GM19351 (cell line): ENCODE measurements around the gene TMEM185B.
A peak's percentile ranks its signal among the peaks of the same experiment; 100 is the strongest.
"Not testable (repeated sequence)": the region's sequence is repeated elsewhere in the genome, so short reads cannot be mapped to it uniquely, and the experiment has no call there.

Experiments
- ATAC-seq: cut with Tn5 transposase; IDR thresholded peaks from one replicate; pipeline ENCODE4 v1.9.1; 2021; ENCODE audit warnings: mild to moderate bottlenecking, moderate library complexity; ENCODE audit not compliant: unreplicated experiment

TMEM185B gene

DNA sequence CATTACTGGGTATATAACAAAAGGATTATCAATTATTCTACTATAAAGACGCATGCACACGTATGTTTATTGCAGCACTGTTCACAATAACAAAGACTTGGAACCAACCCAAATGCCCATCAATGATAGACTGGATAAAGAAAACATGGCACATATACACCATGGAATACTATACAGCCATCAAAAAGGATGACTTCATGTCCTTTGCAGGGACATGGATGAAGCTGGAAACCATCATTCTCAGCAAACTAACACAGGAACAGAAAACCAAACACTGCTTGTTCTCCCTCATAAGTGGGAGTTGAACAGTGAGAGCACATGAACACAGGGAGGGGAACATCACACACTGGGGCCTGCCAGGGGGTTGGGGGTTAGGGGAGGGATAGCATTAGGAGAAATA lies 12.0 kb upstream of the TMEM185B start:
- not testable (repeated sequence) for ATAC-seq

DNA sequence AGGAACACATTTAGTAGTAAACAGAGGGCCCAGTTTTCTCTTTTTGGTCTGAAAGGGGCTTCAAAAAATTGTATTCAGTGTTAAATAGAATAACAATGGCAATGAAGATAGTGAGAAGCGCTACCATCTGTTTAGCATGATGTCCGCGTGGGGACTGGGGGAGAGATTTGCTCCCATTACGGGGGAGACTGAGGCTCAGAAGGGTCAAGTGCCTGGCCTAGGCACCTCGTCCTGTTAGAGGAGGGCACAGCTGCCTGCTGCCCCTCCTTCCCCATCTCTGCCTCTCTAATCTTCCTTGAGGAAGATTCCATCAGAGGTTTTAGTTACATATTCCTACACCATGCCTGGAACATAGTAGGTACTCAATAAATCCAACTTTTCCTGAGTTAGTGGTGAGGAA lies 10.1 kb upstream of the TMEM185B start:
- ATAC-seq = no peak

GRCh38 chr2:120231974-120232635 lies 8.9 kb upstream of the TMEM185B start:
- ATAC-seq = peak; percentile 85

DNA sequence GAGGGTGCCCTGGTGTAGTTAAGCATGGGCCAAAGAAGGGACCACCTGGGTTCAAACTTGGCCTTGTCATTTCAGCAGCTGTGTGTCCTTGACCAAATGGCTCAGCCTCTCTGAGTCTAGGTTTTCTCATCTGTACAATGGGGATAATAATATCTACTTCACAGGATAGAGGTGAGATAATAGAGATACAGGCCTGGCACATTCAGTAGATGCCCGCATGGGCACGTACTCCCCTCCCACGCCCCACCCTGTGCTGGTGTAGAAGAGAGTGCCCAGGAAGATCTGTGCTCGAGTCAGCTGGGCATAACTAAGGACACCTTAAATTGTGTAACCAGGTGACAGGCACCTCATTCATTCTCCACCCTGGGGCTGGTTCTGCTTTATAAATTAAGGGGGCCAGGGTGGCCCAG lies 8.4 kb upstream of the TMEM185B start:
- peak; percentile 24 for ATAC-seq

GRCh38 chr2:120230515-120231471 lies 7.6 kb upstream of the TMEM185B start:
- ATAC-seq = peak; percentile 38

GRCh38 chr2:120229341-120229740 lies 6.1 kb upstream of the TMEM185B start:
- ATAC-seq = no peak

GRCh38 chr2:120228503-120228902 lies 5.3 kb upstream of the TMEM185B start:
- no peak for ATAC-seq

GRCh38 chr2:120227111-120227991 lies 4.2 kb upstream of the TMEM185B start:
- ATAC-seq = no peak

- ATAC-seq = no peak
Measured at GRCh38 chr2:120226316-120226715, 3.1 kb upstream of the TMEM185B start.

- ATAC-seq = no peak
Measured at GRCh38 chr2:120225549-120226065, 2.4 kb upstream of the TMEM185B start.

GRCh38 chr2:120224735-120225548 lies 1.7 kb upstream of the TMEM185B start:
- no peak for ATAC-seq

- no peak for ATAC-seq
Measured at GRCh38 chr2:120224256-120224655, 1.1 kb upstream of the TMEM185B start.

DNA sequence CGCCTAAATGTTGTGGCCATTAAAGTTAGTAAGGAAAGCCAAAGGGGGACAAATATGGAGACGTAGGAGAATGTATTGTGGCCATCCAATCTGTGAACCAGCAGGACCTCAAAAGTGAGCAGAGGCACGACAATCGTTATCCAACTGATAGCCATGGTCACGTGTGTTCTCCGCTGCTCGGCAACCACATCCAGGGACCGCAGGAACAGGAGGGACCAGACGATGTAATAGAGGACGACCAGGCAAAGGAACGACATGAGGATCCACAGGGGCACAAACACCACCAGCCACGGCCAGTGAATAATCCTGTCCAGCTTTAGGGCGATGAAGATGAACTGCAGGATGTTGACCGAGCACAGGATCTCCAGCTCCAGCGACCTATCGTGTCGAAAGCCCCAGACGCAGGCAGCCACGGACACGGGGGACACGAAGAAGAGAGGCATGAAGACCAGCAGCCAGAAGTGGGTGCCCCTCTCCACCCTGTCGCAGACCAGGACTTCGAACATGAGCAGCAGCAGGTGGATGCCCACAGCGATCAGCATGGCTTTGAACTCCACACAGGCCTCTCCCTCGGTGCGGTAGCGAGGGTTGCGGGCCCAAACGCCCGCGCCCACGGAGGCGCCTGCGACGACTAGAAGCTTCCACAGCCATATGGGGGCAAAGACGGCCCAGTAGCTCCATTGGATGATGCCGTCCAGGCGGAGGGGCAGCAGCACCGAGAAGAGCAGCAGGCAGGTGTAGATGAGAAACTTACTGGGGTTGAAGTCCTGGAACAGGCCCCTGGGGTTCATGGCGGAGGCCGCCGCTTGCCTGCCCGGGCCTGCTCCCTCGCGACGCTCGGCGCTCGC lies 790 bp downstream of the TMEM185B start:
- ATAC-seq = no peak

DNA sequence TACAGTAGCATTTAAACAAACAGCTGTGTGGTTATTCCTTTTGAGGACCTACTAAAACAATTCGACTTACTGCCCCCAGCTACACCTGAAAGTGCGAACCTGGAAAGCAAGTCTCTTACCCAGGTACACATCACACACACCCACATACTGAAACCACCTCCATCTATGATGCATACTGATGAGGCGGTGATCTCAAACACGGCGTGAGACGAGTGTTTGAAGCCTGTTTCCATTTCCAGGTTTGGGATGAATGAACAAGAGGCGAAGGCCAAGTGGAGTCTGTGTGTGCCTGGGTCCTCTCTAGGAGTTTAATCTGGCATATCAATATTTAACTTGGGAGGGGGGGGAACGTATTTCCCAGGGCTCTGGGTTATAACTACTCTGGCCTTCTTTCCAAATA lies 1.6 kb downstream of the TMEM185B start:
- no peak for ATAC-seq

DNA sequence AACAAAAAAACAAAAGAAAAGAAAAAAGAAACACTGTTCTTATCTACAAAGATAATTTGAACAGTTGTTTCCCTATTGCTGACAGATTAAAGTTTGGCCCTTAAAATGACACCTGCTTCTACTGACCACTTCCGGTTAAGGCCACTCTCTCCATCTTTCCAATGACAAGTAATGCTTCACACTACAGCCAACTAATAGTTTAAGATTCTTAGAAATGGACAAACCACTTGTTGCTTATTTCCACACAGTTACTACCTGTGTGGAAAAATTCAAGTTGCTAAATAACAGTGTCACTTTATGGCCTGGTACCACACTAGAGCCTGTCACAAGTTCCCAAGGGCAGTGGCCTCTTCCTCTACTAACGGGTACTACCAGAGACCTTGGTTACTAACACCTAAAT lies 2.4 kb downstream of the TMEM185B start:
- ATAC-seq = no peak

DNA sequence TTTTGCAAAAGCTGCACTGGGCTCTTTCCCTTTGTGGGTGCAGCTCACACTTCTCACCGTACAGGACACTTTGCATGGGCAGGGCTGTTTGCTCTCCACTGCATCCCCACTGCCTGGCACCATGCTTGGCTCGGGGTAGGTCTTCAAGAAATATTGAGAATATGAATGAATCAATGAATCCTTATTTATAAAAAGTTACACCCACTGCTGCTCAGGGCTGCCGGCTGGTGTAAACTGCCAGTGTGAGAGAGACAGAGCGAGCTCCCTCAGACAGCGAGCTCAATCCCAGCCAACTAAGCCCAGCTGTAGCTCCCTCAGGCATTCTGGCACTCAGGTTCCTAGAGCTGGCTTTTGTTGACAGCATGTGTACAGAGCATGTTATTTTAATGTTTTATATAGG lies 3.4 kb downstream of the TMEM185B start:
- no peak for ATAC-seq

GRCh38 chr2:120219291-120219690 lies 3.9 kb downstream of the TMEM185B start:
- ATAC-seq = no peak

GRCh38 chr2:120218181-120218580 lies 5.0 kb downstream of the TMEM185B start:
- ATAC-seq = no peak

GRCh38 chr2:120210270-120210693 lies 12.9 kb downstream of the TMEM185B start:
- no peak for ATAC-seq
